IPS-11a (cell line): ENCODE results near the gene NPDC1.

Experiments
- H3K4me3 ChIP-seq: one replicate; pipeline ENCODE4 v1.5.1; 2013; ENCODE audit warnings: low read depth, low read length, control low read depth

Gene NPDC1

DNA sequence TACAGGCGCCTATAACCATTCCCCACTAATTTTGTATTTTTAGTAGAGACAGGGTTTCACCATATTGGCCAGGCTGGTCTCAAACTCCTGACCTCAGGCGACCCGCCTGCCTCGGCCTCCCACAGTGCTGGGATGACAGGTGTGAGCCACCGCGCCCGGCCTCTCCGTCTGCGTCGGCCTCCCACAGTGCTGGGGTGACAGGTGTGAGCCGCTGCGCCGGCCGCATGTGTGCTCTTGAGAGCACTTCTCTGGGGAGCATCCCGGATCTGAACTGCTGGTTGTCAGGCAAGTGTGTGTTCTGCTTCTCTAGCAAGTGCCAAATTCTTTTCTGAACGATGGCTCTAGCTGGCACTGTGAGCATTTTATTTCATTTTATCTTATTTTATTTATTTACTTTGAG lies 11.6 kb upstream of the NPDC1 start:
- H3K4me3 ChIP-seq, result no peak overlapping the region

DNA sequence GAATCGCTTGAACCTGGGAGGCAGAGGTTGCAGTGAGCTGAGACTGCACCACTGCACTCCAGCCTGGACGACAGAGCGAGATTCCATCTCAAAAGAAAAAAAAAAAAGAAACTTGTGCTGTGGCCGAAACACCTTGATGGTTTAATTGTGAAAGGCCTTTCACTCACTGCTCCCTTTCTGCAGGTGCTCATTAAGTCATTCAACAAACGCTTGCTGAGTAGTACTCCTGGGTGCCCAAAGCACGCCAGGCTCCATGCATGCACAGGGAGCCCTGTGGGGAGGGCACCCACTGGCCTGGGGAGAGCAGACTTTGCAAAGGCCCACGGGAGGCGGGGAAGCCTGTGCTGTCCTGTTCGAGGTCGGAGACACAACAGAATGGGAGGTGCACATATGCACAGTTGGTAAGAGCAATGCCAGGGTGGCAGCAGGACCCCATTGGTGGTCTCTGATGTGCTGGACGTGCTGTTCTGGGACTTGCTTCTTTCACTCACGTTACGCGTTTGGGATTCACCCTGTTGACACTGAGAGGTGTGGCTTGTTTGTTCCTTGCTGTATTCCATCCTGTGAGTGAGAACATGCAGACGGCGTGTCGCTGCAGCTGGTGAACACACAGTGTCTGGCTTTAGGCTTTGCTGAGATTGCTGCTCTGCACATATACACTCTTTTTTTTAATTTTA lies 10.9 kb upstream of the NPDC1 start:
- H3K4me3 ChIP-seq, result no peak overlapping the region

DNA sequence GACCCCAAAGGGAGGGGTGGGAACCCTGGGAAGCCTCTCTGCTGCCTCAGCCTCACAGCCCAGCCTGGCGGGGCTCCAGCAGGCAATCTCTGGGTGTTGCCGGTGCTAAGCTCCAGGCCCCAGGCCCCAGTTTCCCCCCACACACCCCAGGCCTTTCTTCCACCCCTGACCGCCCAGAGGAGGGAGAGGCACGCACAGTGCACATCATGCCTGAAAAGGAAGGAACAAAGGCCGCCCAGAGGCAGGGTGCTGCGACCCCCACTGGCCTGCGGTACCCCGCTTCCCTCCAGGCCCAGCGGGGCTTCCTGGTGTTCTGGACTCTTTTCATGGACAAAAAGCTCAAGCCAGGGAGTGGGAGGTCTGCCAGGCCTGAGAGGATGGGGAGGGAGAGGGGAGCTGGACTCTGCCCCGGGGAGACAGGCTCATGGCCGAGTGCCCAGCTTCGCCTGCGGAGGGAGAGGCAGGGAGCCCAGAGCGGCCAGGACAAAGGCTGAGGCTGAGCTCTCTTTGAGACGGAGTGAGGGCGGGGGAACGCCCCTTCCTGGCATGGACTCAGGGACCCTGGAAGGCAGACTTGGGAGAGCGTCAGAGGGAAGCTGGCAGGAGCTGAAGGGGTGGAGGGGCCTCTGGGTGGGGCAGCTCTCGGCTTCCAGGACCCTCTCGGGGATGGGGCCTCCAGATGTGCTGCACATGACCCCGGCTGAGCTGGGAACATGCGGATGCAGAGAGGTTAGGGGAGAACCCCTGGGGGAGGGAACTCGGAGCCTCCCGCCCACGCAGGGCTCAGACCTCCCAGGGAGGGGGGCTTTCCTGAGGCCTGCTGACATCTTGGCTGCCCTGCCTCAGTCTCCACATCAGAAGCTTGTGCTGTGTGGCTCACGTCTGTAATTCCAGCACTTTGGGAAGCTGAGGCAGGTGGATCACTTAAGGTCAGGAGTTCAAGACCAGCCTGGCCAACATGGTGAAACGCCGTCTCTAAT lies 9.7 kb upstream of the NPDC1 start:
- no peak overlapping the region for H3K4me3 ChIP-seq

DNA sequence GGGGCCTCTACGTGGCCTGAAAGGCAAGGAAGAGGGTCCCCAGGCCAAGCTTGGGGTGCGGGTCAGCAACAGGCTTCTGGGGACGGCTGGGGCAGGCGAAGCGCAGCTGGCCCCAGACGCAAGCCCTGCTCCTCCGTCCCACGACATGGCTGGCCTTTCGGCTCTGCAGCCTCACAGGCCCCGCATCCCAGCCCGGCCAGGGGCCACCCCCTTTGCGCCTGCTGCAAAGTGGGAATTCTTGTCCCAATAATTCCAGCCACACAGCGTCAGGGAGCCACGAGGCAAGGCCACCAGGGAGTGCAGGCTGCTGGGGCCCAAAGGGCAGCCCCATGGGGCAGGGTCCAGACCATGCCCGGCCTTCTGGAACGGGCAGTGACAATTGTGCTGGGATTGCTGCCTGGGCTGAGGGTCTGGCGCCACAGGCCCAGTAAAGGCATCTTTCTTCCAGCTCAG lies 9.0 kb upstream of the NPDC1 start:
- no peak overlapping the region for H3K4me3 ChIP-seq

DNA sequence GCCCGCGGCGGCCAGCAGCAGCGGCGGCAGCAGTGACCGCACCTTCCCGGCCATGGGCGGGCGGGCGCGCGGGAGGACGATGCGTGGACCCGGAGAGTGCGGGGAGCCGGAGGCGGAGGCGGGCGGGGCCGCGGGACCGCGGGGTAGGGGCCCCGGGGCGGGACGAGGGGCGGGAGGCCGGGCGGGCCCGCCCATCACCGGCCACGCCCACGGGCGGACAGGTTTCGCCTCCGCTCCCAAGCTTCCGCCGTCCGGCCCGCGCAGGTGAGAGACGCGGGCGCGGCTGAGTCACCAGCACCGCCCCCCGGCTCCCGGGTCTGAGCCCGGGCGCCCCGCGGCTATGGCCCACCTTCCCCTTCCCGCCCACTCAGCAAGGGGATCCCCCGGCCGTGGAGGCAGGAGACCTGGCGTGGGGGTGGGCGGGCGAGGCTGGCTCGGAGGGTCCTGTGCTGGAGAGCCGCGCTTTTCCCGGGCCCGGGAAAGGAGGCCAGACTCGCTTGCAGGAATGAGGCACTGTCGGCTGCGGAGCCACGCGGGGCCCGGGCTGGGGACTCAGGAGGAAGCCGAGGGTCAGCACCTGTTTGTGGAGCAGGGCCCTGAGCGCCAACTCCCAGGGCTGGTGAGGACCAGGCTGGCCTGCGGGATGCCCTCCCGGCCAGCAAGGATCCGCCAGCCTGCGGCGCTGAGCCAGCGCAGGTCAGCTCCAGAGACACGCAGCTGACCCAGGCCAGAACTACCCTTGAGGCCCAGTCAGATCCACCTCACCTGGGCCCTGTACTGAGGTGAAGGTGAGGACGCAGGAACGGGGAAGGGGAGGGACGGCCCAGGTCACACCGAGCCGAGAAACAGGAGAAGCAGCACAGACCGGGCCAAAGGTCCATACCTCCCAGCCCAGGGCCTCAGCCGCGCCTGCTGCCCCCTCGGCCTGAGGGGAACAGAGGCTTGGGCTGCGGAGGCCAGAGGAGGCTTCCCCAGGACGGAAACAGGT lies 8.3 kb upstream of the NPDC1 start, which contains the start of gene ENTPD2:
Gene ENTPD2 (minus strand): TSS at position 118 of the 988 bp plus-strand sequence. CDS start 64 bp downstream, at position 54.
- H3K4me3 ChIP-seq, result peak within 1 kb of the TSS; percentile 30

DNA sequence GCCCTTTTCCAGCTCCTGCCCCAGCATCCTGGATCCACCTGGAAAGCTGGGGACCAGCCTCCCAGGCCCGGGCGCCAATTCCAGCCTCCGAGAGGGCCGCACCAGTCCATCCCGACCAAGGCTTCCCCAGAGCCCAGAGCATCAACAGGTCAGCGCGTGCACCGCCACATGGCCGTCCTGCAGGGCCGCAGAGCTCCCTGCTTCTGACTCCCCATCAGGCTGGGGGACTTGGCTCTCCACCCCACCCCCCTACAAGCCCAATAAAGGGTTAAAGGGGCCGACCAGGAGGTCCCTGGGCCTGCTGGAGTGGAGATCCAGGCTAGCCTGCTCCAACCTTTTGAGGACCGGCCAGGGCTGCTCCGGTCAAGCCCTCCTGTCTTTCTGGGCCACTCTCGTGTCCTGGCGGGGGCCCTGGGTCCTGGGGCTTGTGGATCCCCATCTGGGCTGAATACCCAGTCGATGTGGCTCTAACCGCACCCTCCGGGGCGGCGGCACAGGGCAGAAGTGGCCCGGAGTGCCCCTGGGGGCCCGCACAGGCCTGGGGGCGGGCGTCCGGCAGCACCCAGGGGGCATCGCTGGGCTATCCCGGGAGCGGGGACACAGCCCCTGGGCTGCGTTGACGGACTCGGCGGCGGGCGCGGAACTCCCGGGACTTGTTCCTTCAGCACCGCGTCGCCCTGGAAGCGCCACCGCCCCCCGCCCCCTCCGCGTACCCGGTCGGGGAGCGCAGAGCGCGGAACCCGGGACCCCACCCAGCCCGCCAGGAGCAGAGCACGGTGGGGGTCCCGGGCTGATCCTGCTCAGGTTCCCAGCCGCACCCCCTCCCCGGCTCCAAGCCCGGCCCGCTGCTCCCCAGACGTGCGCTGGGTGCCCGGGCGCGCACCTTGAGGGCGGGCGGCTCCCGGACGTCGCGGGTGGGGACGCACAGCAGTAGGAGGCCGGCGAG lies 7.3 kb upstream of the NPDC1 start:
- peak overlapping the region; percentile 30 for H3K4me3 ChIP-seq

DNA sequence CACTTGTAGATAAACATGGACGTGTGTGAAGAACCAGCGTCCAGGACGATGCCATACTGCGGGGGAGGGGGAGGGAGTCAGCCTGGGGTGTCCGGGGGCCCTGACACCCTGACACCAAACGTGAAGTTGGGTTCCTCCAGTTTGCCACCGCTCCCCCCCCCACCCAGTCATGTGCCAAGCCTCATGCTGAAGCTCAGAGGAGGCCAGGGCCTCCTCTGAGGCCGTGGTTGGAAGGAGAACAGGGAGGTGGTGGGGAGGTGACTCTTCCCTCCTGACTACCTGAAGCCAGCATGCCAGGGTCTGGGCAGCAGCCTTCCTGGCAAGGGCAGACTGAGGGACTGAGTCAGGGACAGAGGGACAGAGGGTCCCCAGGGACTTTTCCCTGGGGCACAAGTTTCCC lies 6.3 kb upstream of the NPDC1 start:
- H3K4me3 ChIP-seq, result no peak overlapping the region

DNA sequence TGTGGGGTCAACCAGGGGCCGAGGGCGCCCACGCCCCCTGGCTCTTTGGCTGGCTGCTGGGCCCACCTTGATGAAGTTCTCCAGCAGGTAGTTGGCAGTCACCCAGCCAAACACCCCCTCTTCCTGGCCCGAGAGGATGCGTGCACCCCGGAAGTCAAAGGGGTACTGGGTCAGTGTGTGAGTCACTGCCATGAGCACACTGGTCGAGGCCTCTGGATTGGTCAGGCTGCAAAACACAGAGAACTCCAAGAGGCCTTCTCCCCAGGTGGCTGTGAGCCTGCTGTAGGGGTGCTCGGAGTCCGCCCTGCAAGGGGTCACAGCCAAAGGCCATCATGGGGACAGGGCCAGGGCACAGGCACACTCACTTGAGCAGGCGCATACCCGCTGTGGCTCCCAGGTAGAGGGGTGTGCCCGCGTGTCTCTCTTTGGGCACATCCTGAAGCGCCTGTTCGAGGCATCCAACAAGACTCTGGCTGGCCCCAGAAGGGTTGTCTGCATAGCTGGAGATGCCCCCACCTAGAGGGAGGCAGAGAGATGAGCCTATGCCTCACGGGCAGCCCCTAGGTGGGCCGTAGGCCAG lies 5.3 kb upstream of the NPDC1 start:
- H3K4me3 ChIP-seq, result no peak overlapping the region

DNA sequence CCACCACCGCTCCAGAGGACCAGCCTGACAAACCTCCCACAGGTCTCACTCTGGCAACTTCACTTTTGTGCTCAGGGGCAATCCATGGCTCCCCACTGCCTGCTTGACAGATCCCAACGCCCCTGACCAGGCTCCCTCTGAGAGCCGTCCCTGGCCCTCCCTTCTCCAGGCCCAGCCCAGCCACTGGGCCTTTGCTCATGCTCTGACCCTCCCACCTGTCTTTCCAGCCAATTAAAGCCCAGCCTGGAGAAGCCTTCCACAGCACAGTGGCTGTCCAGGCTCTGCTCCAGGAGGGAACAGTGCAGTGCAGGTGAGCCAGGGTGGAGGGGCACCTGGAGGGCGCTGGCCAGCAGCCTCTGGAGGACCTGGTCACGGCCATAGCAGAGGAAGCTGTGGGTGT lies 4.6 kb upstream of the NPDC1 start:
- H3K4me3 ChIP-seq, result no peak overlapping the region

DNA sequence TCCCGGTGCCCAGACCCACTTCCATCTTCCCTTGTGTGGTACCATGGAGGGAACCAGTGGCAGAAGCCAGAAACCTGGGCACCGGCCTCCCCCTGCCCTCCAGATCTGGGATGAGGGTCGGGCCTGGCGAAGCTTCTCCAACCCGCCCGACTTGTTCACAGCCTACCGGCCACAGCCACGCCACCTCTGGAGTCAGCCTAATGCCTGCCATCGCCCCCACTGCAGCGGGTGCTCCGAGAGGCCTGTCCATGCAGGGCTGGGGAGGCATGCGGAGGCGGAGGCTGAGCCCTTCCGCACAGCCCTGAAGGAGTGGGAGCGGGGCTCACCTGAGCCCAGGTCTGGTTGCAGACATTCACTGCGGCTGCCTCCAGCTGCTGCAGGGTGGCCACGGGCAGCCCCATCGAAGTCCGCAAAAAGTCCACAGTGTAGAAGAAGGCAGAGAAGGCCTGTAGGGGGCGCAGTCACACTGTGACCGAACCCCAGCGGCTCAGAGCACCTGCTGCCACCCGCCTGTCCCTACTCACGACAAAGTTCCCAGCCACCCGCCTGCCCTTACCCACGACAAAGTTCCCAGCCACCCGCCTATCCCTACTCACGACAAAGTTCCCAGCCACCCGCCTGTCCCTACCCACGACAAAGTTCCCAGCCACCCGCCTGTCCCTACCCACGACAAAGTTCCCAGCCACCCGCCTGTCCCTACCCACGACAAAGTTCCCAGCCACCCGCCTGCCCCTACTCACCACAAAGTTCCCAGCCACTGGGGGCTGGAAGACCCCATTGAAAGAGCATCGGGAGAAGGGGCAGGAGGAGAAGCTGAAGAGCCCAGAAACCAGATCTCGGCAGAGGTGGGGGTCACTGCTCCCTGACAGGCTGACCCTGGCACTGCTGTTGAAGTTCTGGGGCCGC lies 3.8 kb upstream of the NPDC1 start:
- no peak overlapping the region for H3K4me3 ChIP-seq

DNA sequence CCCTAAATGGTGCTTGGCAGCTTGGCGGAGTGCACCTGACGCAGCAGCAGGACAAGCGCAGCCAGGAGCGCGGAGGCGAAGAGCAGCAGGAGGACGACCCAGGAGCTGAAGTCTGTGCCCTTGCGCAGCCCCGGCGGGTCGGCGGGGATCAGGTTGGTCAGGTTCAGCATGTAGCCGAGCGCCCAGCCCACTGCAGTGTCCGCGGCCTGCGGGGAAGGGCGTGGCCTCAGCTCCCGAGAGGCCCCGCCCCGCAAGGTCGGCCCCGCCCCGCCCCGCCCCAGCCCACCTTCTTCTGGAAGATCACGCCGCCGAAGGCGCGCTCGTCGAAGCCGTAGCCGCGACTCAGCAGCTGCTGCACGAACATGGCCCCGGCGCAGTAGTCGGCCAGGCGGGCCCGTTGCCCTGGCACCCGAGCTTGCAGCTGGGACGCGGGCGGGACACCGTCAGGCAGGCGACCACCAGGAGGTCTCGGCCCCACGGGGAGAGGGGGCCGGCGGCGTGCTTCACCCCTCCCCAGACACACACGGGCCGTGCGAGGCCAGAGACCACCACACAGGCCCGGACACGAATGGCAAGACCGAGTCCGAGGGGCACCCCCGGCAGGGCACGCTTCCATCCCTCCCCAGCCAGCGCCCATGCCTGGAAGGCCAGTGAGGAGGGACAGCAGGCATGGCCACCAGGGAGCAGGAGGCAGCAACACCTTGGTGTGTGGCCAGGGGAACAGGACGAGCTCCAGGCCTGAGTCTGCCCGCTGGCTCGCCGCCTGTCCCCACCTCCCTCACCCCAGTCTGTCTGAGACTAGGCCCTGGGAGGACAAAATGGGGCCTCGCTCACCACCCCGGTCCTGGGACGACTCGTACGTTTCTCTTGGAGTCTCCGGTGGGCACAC lies 2.9 kb upstream of the NPDC1 start:
- H3K4me3 ChIP-seq, result no peak overlapping the region

DNA sequence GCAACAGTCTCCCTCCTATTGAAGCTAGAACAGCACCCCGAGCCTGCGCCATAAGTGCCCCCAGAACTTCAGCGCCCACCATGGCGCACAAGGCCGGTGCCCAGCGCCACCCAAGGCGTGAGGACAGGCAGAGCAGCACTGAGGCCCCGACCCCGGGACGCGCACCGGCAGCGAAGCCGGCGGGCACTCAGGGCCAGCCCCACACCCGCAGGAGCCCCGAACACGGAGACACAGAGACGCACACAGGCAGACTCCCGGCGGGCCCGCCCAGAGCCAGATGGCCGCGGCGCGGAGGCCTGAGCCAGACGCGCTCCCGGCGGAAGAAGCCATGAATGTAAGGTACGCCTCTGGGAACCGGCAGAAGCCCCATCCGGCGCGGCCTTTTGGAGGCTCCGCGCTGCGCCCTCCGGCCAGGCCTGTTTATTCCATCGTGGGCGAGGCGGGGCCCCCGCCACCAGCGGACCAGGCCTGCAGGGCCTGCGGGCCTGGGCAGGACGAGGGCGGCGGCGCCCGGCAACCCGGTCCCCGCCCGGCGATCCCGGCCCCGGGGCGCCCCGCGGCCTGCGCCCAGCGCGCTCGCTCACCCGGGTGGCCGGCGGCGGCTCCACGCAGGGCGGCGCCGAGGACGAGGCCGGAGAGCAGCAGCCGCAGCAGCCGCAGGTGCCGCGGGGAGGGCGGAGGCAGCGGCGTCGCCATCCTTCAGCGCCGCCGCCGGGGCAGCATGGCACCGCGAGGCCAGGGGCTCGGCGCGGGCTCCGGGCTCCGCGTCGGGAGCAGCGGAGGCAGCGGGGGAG lies 486 bp downstream of the NPDC1 start:
- peak overlapping the region; percentile 48 for H3K4me3 ChIP-seq

DNA sequence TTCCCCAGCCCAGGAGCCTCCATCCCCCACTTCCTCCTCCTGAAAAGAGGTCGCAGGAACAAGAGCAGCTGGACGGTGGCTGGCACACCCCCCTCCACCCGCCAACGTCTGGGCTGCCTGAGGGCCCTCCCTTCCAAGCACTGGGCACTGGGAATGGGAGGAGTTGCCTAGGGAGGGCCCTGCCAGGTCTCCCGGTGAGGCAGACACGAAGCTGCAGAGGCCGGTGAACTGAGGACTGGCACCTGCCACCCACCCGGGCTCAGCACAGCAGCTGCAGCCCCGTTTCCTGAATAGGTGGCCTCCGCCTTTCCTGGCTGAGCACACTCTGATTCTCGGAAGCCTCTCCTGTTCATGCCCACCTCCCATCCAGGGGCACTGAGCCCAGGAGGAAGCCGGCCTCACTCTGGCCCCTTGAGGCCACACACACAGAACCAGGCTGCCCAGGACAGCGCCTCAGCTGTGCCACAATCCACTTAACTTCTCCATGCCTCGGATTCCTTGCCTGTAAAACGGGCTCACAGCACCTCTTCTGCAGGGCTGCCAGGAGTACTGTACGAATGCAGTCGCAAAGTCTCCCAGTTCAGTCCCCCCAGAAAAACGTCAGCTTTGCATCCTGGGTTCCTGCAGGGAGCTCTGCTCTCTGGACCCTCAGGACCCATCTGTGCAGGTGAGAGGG lies 1.3 kb downstream of the NPDC1 start:
- peak overlapping the region; percentile 15 for H3K4me3 ChIP-seq

DNA sequence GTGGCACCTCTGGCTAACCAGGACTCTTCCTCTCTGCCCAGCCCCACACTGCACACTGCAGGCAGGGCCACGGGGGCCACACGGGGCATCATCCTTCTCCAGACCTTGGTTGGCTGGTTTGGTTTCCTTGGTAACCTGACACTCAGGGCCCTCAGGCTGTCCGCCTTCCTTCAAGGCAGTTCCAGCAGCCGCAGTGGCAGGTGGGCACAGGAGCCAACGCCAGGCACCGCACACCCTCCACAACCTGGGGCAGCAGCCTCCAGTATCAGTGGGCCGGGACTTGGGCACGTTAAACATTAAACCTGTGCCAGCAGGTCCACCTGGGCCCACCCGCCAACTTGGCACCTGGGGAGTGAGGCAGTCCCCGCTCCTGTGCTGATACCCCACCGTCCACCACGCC lies 1.9 kb downstream of the NPDC1 start:
- H3K4me3 ChIP-seq, result no peak overlapping the region

DNA sequence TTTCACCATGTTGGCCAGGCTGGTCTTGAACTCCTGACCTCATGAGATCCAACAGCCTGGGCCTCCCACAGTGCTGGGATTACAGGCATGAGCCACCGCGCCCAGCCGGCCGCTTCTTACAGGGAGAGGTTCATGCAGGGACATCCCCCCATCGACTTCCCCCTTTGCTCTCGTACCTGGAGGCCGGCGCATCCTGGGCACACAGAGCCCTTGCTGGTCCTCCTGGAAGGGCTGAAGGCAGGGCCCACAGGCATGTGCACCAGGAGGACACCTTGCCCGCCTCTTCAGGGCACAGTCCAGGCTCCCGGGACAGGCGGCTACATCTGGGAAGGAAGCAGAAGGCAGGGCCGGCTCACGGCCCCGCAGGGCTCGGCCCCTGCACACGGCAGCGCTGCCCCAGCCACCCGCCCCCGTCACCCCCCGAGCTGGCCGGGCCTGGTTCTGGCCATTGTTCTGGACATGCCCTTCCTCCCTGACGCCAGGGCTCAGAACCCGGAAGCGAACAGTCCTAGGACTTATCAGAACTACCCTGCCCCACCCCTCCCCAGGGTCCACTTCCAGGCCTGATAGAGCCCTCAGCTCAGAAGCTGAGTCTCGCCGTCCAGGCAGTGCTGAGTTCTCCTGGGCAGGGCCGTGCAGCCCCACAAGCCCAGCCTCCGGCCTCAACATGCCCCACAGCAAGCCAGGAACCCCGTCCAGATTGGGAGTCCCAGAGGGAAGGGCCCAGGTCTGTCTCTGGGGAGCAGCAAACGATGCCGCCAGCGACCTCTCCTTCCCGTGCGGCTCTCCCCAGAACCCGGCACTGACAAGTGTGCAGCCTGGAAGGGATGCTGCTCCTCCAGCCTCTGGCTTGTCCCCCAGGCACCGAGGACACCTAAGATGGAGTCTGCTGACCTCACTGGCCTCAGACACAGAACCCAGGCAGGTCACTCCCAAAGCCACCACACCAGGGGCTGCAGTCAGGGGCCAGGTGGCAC lies 2.9 kb downstream of the NPDC1 start:
- no peak overlapping the region for H3K4me3 ChIP-seq
